Measurements from ENCODE around the gene NSUN6.

The NSUN6 gene

GRCh38 chr10:18565006-18565405 lies 86.4 kb downstream of the NSUN6 start:
- in situ Hi-C loops (cut with HindIII; ENCODE audit: low sequenced_read_pairs), result no loop called here

- in situ Hi-C loops (cut with HindIII; ENCODE audit: low sequenced_read_pairs), result no loop called here
Observed at GRCh38 chr10:18563003-18563726, 88.2 kb downstream of the NSUN6 start.

GRCh38 chr10:18561861-18562551 lies 89.4 kb downstream of the NSUN6 start:
- in situ Hi-C loops (cut with HindIII; ENCODE audit: low sequenced_read_pairs), result no loop called here

GRCh38 chr10:18557960-18558359 lies 93.4 kb downstream of the NSUN6 start:
- in situ Hi-C loops (cut with HindIII; ENCODE audit: low sequenced_read_pairs), result no loop called here

- in situ Hi-C loops (cut with HindIII; ENCODE audit: low sequenced_read_pairs), result no loop called here
Observed at GRCh38 chr10:18556522-18557147, 94.8 kb downstream of the NSUN6 start.

- in situ Hi-C loops (cut with HindIII; ENCODE audit: low sequenced_read_pairs), result no loop called here
Observed at GRCh38 chr10:18554479-18554878, 96.9 kb downstream of the NSUN6 start.

- in situ Hi-C loops (cut with HindIII; ENCODE audit: low sequenced_read_pairs), result no loop called here
Observed at GRCh38 chr10:18551473-18551872, 99.9 kb downstream of the NSUN6 start.

GRCh38 chr10:18549105-18549504 lies 102.3 kb downstream of the NSUN6 start:
- in situ Hi-C loops (cut with HindIII; ENCODE audit: low sequenced_read_pairs), result no loop called here

- in situ Hi-C loops (cut with HindIII; ENCODE audit: low sequenced_read_pairs), result no loop called here
Observed at GRCh38 chr10:18545621-18546305, 105.6 kb downstream of the NSUN6 start.

GRCh38 chr10:18542832-18543231 lies 108.6 kb downstream of the NSUN6 start:
- in situ Hi-C loops (cut with HindIII; ENCODE audit: low sequenced_read_pairs), result no loop called here

GRCh38 chr10:18540195-18540594 lies 111.2 kb downstream of the NSUN6 start:
- in situ Hi-C loops (cut with HindIII; ENCODE audit: low sequenced_read_pairs), result no loop called here

GRCh38 chr10:18539335-18539734 lies 112.1 kb downstream of the NSUN6 start:
- in situ Hi-C loops (cut with HindIII; ENCODE audit: low sequenced_read_pairs), result no loop called here

- in situ Hi-C loops (cut with HindIII; ENCODE audit: low sequenced_read_pairs), result no loop called here
Observed at GRCh38 chr10:18533896-18534295, 117.5 kb downstream of the NSUN6 start.

- in situ Hi-C loops (cut with HindIII; ENCODE audit: low sequenced_read_pairs), result no loop called here
Observed at GRCh38 chr10:18532881-18533535, 118.4 kb downstream of the NSUN6 start.

GRCh38 chr10:18528292-18528691 lies 123.1 kb downstream of the NSUN6 start:
- in situ Hi-C loops (cut with HindIII; ENCODE audit: low sequenced_read_pairs), result no loop called here

GRCh38 chr10:18527687-18528086 lies 123.7 kb downstream of the NSUN6 start:
- in situ Hi-C loops (cut with HindIII; ENCODE audit: low sequenced_read_pairs), result no loop called here

GRCh38 chr10:18523858-18524257 lies 127.5 kb downstream of the NSUN6 start:
- in situ Hi-C loops (cut with HindIII; ENCODE audit: low sequenced_read_pairs), result no loop called here

- in situ Hi-C loops (cut with HindIII; ENCODE audit: low sequenced_read_pairs), result no loop called here
Observed at GRCh38 chr10:18523025-18523424, 128.4 kb downstream of the NSUN6 start.

- in situ Hi-C loops (cut with HindIII; ENCODE audit: low sequenced_read_pairs), result no loop called here
Observed at GRCh38 chr10:18516851-18517250, 134.5 kb downstream of the NSUN6 start.

GRCh38 chr10:18514537-18514936 lies 136.8 kb downstream of the NSUN6 start:
- in situ Hi-C loops (cut with HindIII; ENCODE audit: low sequenced_read_pairs), result no loop called here

- in situ Hi-C loops (cut with HindIII; ENCODE audit: low sequenced_read_pairs), result no loop called here
Observed at GRCh38 chr10:18508587-18508986, 142.8 kb downstream of the NSUN6 start.
